ENCODE data around the gene C1orf53. TPM values are rescaled to one million over a fixed set of nuclear protein-coding genes. Genes with fewer than 3 reads are reported as not detected.
"Not testable (repeated sequence)": the region's sequence is repeated elsewhere in the genome, so short reads cannot be mapped to it uniquely, and the experiment has no call there.

The C1orf53 gene
- total RNA-seq, 5 donors from 2014 or later (not counting 1 experiment from before 2014, with no cell fraction given) = not detected

DNA sequence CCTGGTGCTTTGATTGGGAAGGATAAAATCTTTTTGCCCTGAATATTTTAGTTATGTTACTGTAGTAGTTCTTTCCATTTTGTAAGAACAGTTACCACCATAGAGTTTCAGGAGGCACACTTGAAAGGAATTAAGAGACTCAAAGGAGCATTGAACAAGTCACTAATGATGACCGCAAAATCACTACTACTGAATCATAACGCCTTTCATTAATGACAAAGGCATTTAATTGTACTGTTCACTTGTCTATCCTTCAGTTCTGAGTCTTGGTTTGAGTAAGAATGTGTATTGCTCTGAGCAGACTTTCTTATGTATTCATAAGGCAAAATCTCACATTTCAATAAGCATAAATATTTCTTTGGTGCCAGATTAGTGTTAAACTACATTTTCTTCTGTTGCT, 39.6 kb downstream of the C1orf53 start:
- ChIA-PET POLR2A (no interaction called here), CTCF (no interaction called here)
- Histone ChIP-seq H3K27me3 (replicated peaks in 1 of 2; ENCODE audit: control insufficient read depth in 2 of 2, extremely low read depth in 1 of 2, insufficient read depth in 2 of 2, low read length in 1 of 2) (peaks cover 0 to 3% of the 10 kb centered on the region in 2 experiments), H3K27ac (ENCODE audit: low read length) (no peak overlapping the region), H3K36me3 (ENCODE audit: control insufficient read depth in 2 of 2, extremely low read depth in 1 of 2, insufficient read depth in 1 of 2, low read length in 1 of 2) (no peaks in the 10 kb centered on the region), H3K4me1 (ENCODE audit: control insufficient read depth in 1 of 2, extremely low read depth in 1 of 2, insufficient read depth in 2 of 2, low read length in 2 of 2) (no peaks in the 10 kb centered on the region), H3K9me3 (no peaks in the 10 kb centered on the region), H3K4me3 (ENCODE audit: control insufficient read depth in 1 of 2, extremely low read depth in 1 of 2, low read length in 1 of 2) (no peak overlapping the region)
- DNase-seq (no peak), ATAC-seq (replicated peaks in 1 of 4) (no peak)
- no peaks in the 10 kb centered on the region for H3K4me1 Mint-ChIP-seq
- H3K4me3 Mint-ChIP-seq = no peak overlapping the region
- H3K36me3 Mint-ChIP-seq = no peaks in the 10 kb centered on the region
- WGBS (ENCODE audit: insufficient coverage) = no CpG with 5 or more reads among the region's 2 CpGs
- no peaks in the 10 kb centered on the region for H3K9me3 Mint-ChIP-seq
- H3K27me3 Mint-ChIP-seq = peaks cover 7 to 38% of the 10 kb centered on the region in 2 donors
- no peak overlapping the region for H3K27ac Mint-ChIP-seq

DNA sequence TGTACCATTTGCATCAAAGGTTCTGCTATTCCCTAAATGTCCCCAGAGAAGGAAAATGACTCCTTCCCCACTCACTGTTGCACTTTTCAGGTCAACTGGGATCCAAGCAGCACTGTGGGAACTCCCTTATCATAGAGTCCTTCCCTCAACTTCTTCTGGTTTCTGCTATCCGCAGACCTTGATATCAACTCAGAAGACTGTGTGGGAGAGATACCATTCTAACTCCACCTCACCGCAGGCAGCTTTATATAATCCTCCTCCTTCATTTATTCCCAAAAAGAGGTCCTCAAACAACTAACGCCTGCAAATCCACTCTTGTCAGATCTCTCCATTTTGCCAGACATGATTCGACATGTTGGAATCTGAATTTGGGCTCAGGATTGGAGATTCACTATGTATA, 42.1 kb downstream of the C1orf53 start:
- ATAC-seq (replicated peaks in 1 of 4) (no peak), DNase-seq (no peak)
- Mint-ChIP-seq H3K27ac (no peak overlapping the region), H3K4me1 (peaks cover 16 to 21% (median 18%) of the 10 kb centered on the region in 3 donors), H3K36me3 (no peaks in the 10 kb centered on the region), H3K4me3 (no peak overlapping the region), H3K9me3 (no peaks in the 10 kb centered on the region), H3K27me3 (peaks cover 7 to 28% of the 10 kb centered on the region in 2 donors)
- no peak overlapping the region for H3K4me3 ChIP-seq (ENCODE audit: control insufficient read depth in 1 of 2, extremely low read depth in 1 of 2, low read length in 1 of 2)
- ChIA-PET POLR2A (no interaction called here), CTCF (no interaction called here)
- H3K27ac ChIP-seq (ENCODE audit: low read length) = no peak overlapping the region
- H3K9me3 ChIP-seq = no peaks in the 10 kb centered on the region
- H3K27me3 ChIP-seq (replicated peaks in 1 of 2; ENCODE audit: control insufficient read depth in 2 of 2, extremely low read depth in 1 of 2, insufficient read depth in 2 of 2, low read length in 1 of 2) = peaks cover 0 to 3% of the 10 kb centered on the region in 2 experiments
- H3K4me1 ChIP-seq (ENCODE audit: control insufficient read depth in 1 of 2, extremely low read depth in 1 of 2, insufficient read depth in 2 of 2, low read length in 2 of 2) = peaks cover 9 to 11% of the 10 kb centered on the region in 2 experiments
- WGBS (ENCODE audit: insufficient coverage) = no CpG with 5 or more reads among the region's 4 CpGs
- H3K36me3 ChIP-seq (ENCODE audit: control insufficient read depth in 2 of 2, extremely low read depth in 1 of 2, insufficient read depth in 1 of 2, low read length in 1 of 2) = no peaks in the 10 kb centered on the region

DNA sequence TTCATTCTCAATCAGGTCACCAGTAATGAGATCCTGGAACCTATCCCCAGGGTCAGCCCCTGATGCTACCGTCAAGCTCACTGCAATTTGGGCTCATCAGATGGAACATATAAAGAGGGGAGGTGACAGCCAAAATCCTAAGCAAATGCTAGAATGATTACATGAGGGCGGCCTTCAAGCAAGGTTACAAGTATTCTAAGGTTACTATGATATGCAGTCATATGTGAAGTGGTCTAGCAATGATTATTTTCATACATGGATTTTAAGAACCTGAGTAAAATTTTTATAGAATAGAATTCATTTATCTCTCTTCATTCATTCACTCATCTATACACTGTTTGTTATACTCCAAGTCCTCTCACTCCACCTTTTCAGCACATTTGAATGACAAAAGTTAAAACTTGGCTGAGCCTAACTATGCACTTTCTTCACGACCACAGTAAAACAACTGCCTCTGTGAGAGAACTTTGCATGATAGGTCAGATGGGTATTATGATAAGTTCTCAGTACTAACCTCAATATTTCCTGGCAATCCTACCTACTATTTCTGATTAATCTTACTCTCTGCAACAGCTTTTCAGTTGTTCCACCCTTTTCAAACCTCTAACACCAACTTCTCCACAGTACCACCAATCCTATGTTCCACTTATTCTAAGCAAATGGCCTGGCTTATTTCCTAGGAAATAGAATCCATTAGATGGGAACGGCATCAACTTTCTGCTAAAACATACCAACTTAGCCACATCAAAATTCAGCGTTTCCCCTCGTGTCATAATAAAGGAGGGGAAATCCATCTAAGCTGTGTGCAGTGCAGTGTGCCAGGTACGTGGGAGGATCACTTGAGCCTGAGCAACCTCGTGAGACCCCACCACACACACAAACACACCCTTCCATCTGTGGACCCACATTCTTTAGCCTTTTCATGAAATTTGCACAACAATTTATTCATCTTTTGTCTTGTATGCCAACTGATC, 46.8 kb downstream of the C1orf53 start:
- H3K4me1 ChIP-seq (ENCODE audit: control insufficient read depth in 1 of 2, extremely low read depth in 1 of 2, insufficient read depth in 2 of 2, low read length in 2 of 2) = peaks cover 13 to 15% of the 10 kb centered on the region in 2 experiments
- peak in 24 of 35 experiments; percentile 1 to 59 (median 12) for DNase-seq
- Mint-ChIP-seq H3K9me3 (peaks cover 0 to 3% (median 0%) of the 10 kb centered on the region in 3 donors), H3K27ac (peak overlapping the region; percentile 77 to 88), H3K27me3 (peaks cover 7% of the 10 kb centered on the region in 2 donors), H3K4me1 (peaks cover 22 to 33% (median 33%) of the 10 kb centered on the region in 3 donors), H3K36me3 (no peaks in the 10 kb centered on the region), H3K4me3 (peak overlapping the region; percentile 28 to 43 (median 34))
- ChIA-PET CTCF (interaction anchor here in 1 of 2 donors (1.5 kb wide), 1 partner anchor 25 kb away, joined by 4 read pairs; no protein-coding TSS in a partner anchor), POLR2A (interaction anchor here (0.6 kb wide), 2 partner anchors 48 to 293 kb away, joined by 4 read pairs; no protein-coding TSS in a partner anchor)
- peaks cover 0 to 3% of the 10 kb centered on the region in 2 experiments for H3K27me3 ChIP-seq (replicated peaks in 1 of 2; ENCODE audit: control insufficient read depth in 2 of 2, extremely low read depth in 1 of 2, insufficient read depth in 2 of 2, low read length in 1 of 2)
- no peaks in the 10 kb centered on the region for H3K9me3 ChIP-seq
- 100% methylated on average over 1 of the region's 8 CpGs for WGBS (ENCODE audit: insufficient coverage)
- H3K36me3 ChIP-seq (ENCODE audit: control insufficient read depth in 2 of 2, extremely low read depth in 1 of 2, insufficient read depth in 1 of 2, low read length in 1 of 2) = no peaks in the 10 kb centered on the region
- peak; percentile 77 to 90 (median 88) for ATAC-seq (replicated peaks in 1 of 4)
- no peak overlapping the region for H3K4me3 ChIP-seq (ENCODE audit: control insufficient read depth in 1 of 2, extremely low read depth in 1 of 2, low read length in 1 of 2)
- peak overlapping the region; percentile 1 for H3K27ac ChIP-seq (ENCODE audit: low read length)

DNA sequence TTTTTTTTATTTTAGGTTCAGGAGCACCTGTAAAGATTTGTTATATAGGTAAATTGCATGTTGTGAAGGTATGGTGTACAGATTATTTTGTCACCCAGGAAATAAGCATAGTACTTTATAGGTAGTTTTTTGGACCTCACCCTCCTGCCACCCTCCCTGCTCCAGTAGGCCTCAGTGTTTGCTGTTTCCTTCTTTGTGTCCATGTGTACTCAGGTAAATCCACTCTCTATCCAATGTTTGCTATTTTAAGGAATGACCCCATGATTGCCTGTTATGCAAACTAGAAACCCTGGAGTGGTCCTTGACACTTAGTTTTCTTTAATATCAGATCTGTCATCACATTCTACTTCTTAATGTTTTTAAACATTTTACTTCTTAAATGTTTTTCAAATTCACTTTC, 48.7 kb downstream of the C1orf53 start:
- Histone ChIP-seq H3K27me3 (replicated peaks in 1 of 2; ENCODE audit: control insufficient read depth in 2 of 2, extremely low read depth in 1 of 2, insufficient read depth in 2 of 2, low read length in 1 of 2) (peaks cover 0 to 3% of the 10 kb centered on the region in 2 experiments), H3K36me3 (ENCODE audit: control insufficient read depth in 2 of 2, extremely low read depth in 1 of 2, insufficient read depth in 1 of 2, low read length in 1 of 2) (no peaks in the 10 kb centered on the region), H3K4me3 (ENCODE audit: control insufficient read depth in 1 of 2, extremely low read depth in 1 of 2, low read length in 1 of 2) (no peak overlapping the region), H3K27ac (ENCODE audit: low read length) (no peak overlapping the region), H3K4me1 (ENCODE audit: control insufficient read depth in 1 of 2, extremely low read depth in 1 of 2, insufficient read depth in 2 of 2, low read length in 2 of 2) (peaks cover 15 to 16% of the 10 kb centered on the region in 2 experiments), H3K9me3 (no peaks in the 10 kb centered on the region)
- ChIA-PET CTCF (interaction anchor here in 1 of 2 donors (0.5 kb wide), 1 partner anchor 22 kb away, joined by 3 read pairs; no protein-coding TSS in a partner anchor), POLR2A (no interaction called here)
- H3K4me1 Mint-ChIP-seq = peaks cover 22 to 33% (median 33%) of the 10 kb centered on the region in 3 donors
- ATAC-seq (replicated peaks in 1 of 4) (no peak), DNase-seq (no peak)
- no peak overlapping the region for H3K4me3 Mint-ChIP-seq
- no peak overlapping the region for H3K27ac Mint-ChIP-seq
- peaks cover 0 to 3% (median 0%) of the 10 kb centered on the region in 3 donors for H3K9me3 Mint-ChIP-seq
- no peaks in the 10 kb centered on the region for H3K27me3 Mint-ChIP-seq
- no peaks in the 10 kb centered on the region for H3K36me3 Mint-ChIP-seq

DNA sequence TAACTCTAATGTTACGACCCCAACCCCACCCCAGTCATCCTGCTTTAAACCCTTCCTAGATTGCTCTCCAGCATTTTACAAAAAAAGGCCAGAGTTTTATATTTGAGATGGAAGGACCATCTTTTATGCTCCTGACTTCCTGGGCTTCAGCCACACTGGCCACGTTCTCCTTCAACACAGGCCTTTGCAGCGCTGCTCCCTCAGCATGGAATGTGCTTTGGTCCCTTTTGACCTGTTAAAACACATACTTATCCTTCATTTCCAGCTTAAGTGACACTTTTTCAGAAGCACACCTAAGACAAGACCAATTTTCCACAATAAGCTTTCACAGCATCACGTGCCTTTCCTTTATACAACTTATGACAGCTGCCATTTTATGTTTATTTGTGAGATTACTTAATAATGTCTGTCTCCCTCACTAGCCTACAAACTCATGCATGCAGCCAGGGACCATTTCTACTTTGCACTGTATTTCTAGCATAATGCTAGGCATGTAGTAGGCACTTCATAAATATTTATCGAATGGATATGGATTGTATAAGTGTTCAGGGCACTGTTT, 49.3 kb downstream of the C1orf53 start:
- Histone ChIP-seq H3K9me3 (no peaks in the 10 kb centered on the region), H3K36me3 (ENCODE audit: control insufficient read depth in 2 of 2, extremely low read depth in 1 of 2, insufficient read depth in 1 of 2, low read length in 1 of 2) (no peaks in the 10 kb centered on the region), H3K27me3 (replicated peaks in 1 of 2; ENCODE audit: control insufficient read depth in 2 of 2, extremely low read depth in 1 of 2, insufficient read depth in 2 of 2, low read length in 1 of 2) (peaks cover 0 to 2% of the 10 kb centered on the region in 2 experiments), H3K4me3 (ENCODE audit: control insufficient read depth in 1 of 2, extremely low read depth in 1 of 2, low read length in 1 of 2) (no peak overlapping the region), H3K27ac (ENCODE audit: low read length) (no peak overlapping the region), H3K4me1 (ENCODE audit: control insufficient read depth in 1 of 2, extremely low read depth in 1 of 2, insufficient read depth in 2 of 2, low read length in 2 of 2) (peaks cover 15 to 16% of the 10 kb centered on the region in 2 experiments)
- Mint-ChIP-seq H3K27me3 (no peaks in the 10 kb centered on the region), H3K4me3 (no peak overlapping the region), H3K4me1 (peaks cover 22 to 33% (median 33%) of the 10 kb centered on the region in 3 donors), H3K9me3 (peaks cover 0 to 3% (median 0%) of the 10 kb centered on the region in 3 donors), H3K36me3 (no peaks in the 10 kb centered on the region), H3K27ac (no peak overlapping the region)
- ChIA-PET CTCF (interaction anchor here in 1 of 2 donors (0.5 kb wide), 1 partner anchor 22 kb away, joined by 3 read pairs; no protein-coding TSS in a partner anchor), POLR2A (no interaction called here)
- no peak for DNase-seq
- ATAC-seq (replicated peaks in 1 of 4) = no peak
- 96% methylated on average over 3 of the region's 5 CpGs for WGBS (ENCODE audit: insufficient coverage)

DNA sequence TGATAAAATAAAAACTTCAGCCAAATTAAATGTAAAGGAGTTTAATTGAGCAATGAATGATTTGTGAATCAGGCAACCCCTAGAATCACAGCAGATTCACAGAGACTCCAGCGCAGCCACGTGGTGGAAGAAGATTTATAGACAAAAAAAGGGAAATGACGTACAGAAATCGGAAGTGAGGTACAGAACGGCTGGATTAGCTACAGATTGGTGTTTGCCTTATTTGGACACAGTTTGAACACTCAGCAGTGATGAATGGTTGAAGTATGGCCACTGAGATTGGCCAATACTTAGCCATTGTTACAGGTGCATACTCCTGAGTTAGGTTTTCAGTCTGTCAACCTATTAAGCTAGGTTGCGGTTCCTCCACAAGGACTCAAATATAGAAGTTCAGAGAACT, 51.0 kb downstream of the C1orf53 start:
- ATAC-seq (replicated peaks in 1 of 4); H3K4me3 Mint-ChIP-seq; H3K36me3 Mint-ChIP-seq; H3K4me3 ChIP-seq (ENCODE audit: control insufficient read depth in 1 of 2, extremely low read depth in 1 of 2, low read length in 1 of 2); H3K27me3 ChIP-seq (replicated peaks in 1 of 2; ENCODE audit: control insufficient read depth in 2 of 2, extremely low read depth in 1 of 2, insufficient read depth in 2 of 2, low read length in 1 of 2); POLR2A ChIA-PET; H3K27ac Mint-ChIP-seq; DNase-seq; H3K9me3 Mint-ChIP-seq; H3K9me3 ChIP-seq; H3K27ac ChIP-seq (ENCODE audit: low read length); H3K27me3 Mint-ChIP-seq; H3K36me3 ChIP-seq (ENCODE audit: control insufficient read depth in 2 of 2, extremely low read depth in 1 of 2, insufficient read depth in 1 of 2, low read length in 1 of 2): not testable (repeated sequence)
- WGBS (ENCODE audit: insufficient coverage) = 78% methylated on average over 5 of the region's 6 CpGs
- CTCF ChIA-PET = interaction anchor here in 1 of 2 donors (0.6 kb wide), 1 partner anchor 9 kb away, joined by 14 read pairs; no protein-coding TSS in a partner anchor
- H3K4me1 ChIP-seq (ENCODE audit: control insufficient read depth in 1 of 2, extremely low read depth in 1 of 2, insufficient read depth in 2 of 2, low read length in 2 of 2) = peaks cover 11 to 14% of the 10 kb centered on the region in 2 experiments
- peaks cover 16 to 25% (median 23%) of the 10 kb centered on the region in 3 donors for H3K4me1 Mint-ChIP-seq

Measured in T-cell (primary cell).